Measurements from ENCODE around the gene BLOC1S1. TPM values are rescaled to one million over a fixed set of nuclear protein-coding genes. Genes with fewer than 3 reads are reported as not detected.

BLOC1S1 gene
- total and polyA plus RNA-seq, 2 experiments from 2014 or later, result 133 to 159 TPM

- TF ChIP-seq CTCF (IDR thresholded peaks at IDR 0.05; ENCODE audit: low read depth, low read length), result no peak
- H3K9me3 ChIP-seq (ENCODE audit: low read depth), result no peaks in the 10 kb centered on the region
- H3K4me3 ChIP-seq, result no peak overlapping the region
- no peaks in the 10 kb centered on the region for H3K27me3 ChIP-seq
- H3K27ac ChIP-seq, result peak overlapping the region; percentile 21
- H3K4me1 ChIP-seq (ENCODE audit: low read depth), result peaks cover 6% of the 10 kb centered on the region
- DNase-seq (ENCODE audit: low read depth in 1 of 2, low spot score in 1 of 2), result no peak
- H3K36me3 ChIP-seq, result peaks cover 11% of the 10 kb centered on the region
Observed at GRCh38 chr12:55723516-55724225, 7.8 kb downstream of the BLOC1S1 start.

GRCh38 chr12:55724226-55724939, 8.5 kb downstream of the BLOC1S1 start:
- Histone ChIP-seq H3K4me1 (ENCODE audit: low read depth) (peaks cover 6% of the 10 kb centered on the region), H3K9me3 (ENCODE audit: low read depth) (no peaks in the 10 kb centered on the region), H3K27ac (no peak overlapping the region), H3K4me3 (no peak overlapping the region), H3K27me3 (no peaks in the 10 kb centered on the region), H3K36me3 (peaks cover 11% of the 10 kb centered on the region)
- DNase-seq (ENCODE audit: low read depth in 1 of 2, low spot score in 1 of 2), result peak; percentile 69 to 77
- peak; percentile 66 for TF ChIP-seq CTCF (IDR thresholded peaks at IDR 0.05; ENCODE audit: low read depth, low read length)

DNA sequence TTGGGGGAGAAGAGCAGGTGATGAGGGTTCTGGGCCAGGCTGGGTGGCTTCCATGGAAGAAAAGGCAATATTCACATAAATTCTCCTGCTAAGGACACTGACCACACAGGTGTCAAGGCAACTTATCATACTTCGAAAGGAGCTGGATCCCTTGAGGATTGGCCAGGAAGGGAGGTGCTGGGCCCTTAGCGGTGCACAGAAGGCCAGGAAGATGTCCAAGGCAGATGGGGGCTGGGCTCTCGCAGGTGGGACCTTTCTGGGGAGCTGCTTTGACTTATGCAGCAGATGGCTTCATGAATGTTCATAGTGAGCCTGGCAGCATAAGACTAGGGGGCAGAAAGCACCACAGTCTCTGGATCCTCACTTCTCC, 9.1 kb downstream of the BLOC1S1 start:
- Histone ChIP-seq H3K27me3 (no peaks in the 10 kb centered on the region), H3K36me3 (peaks cover 11% of the 10 kb centered on the region), H3K4me3 (no peak overlapping the region), H3K27ac (no peak overlapping the region), H3K4me1 (ENCODE audit: low read depth) (peaks cover 7% of the 10 kb centered on the region), H3K9me3 (ENCODE audit: low read depth) (no peaks in the 10 kb centered on the region)
- TF ChIP-seq CTCF (IDR thresholded peaks at IDR 0.05; ENCODE audit: low read depth, low read length), result no peak
- no peak for DNase-seq (ENCODE audit: low read depth in 1 of 2, low spot score in 1 of 2)

GRCh38 chr12:55725556-55725955, 9.7 kb downstream of the BLOC1S1 start:
- H3K4me3 ChIP-seq, result no peak overlapping the region
- H3K4me1 ChIP-seq (ENCODE audit: low read depth), result peaks cover 14% of the 10 kb centered on the region
- H3K27me3 ChIP-seq, result no peaks in the 10 kb centered on the region
- DNase-seq (ENCODE audit: low read depth in 1 of 2, low spot score in 1 of 2), result no peak
- H3K27ac ChIP-seq, result no peak overlapping the region
- H3K9me3 ChIP-seq (ENCODE audit: low read depth), result no peaks in the 10 kb centered on the region
- no peak for TF ChIP-seq CTCF (IDR thresholded peaks at IDR 0.05; ENCODE audit: low read depth, low read length)
- peaks cover 11% of the 10 kb centered on the region for H3K36me3 ChIP-seq

DNA sequence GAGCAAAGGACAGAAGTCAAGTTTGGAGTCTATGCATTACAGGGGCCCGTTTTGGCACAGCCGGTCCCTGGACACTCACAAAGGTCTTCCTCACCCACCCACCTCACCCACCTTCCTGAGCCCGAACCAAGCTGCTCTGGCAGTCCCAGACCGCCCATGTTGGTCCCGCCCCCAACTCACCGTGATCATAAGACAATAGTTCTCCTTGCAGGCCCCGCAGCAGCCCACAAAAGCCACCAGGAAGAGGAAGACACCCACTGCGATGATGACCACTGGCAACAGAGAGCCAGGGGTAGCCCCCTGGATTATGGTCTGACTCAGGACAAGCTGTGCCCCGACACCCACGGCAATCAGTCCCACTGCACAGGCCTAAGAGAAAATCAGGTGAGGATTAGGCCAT, 11.1 kb downstream of the BLOC1S1 start:
- Histone ChIP-seq H3K9me3 (ENCODE audit: low read depth) (no peaks in the 10 kb centered on the region), H3K36me3 (peaks cover 11% of the 10 kb centered on the region), H3K4me3 (peak overlapping the region; percentile 82), H3K27me3 (no peaks in the 10 kb centered on the region), H3K4me1 (ENCODE audit: low read depth) (peaks cover 17% of the 10 kb centered on the region), H3K27ac (no peak overlapping the region)
- no peak for DNase-seq (ENCODE audit: low read depth in 1 of 2, low spot score in 1 of 2)
- no peak for TF ChIP-seq CTCF (IDR thresholded peaks at IDR 0.05; ENCODE audit: low read depth, low read length)

All from cardiac muscle cell (in vitro differentiated cells and primary cell).